ENCODE results near the gene KLHL9.

Gene KLHL9

DNA sequence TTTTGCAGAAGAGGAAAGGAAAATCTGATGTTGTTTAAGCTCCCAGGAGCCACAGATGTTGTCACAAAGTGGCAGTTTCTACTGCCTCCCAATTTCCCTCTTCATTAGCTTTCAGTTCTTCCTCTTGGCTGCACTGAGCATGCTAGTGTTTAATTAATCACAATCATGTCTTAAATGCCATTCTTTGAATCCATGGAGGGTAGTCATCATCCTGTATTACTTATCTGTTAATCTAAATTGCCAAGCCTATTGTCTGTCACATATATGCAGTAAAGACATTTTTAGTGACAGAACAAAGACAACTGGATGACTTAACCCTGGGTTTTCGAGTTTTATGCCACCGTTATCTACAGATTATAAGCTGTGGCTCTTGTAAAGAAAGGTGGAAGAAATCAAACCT is 14.7 kb downstream of the KLHL9 start:
- Histone ChIP-seq H3K4me3 (ENCODE audit: low read depth, low read length) (no peak overlapping the region), H3K36me3 (no peaks in the 10 kb centered on the region; the same call in 1 of the 2 replicates), H3K27me3 (peaks cover 11% of the 10 kb centered on the region), H3K4me1 (no peaks in the 10 kb centered on the region; the same call in 1 of the 2 replicates), H3K9me3 (no peaks in the 10 kb centered on the region)
- DNase-seq = no peak
- TF ChIP-seq, protein P1, sequence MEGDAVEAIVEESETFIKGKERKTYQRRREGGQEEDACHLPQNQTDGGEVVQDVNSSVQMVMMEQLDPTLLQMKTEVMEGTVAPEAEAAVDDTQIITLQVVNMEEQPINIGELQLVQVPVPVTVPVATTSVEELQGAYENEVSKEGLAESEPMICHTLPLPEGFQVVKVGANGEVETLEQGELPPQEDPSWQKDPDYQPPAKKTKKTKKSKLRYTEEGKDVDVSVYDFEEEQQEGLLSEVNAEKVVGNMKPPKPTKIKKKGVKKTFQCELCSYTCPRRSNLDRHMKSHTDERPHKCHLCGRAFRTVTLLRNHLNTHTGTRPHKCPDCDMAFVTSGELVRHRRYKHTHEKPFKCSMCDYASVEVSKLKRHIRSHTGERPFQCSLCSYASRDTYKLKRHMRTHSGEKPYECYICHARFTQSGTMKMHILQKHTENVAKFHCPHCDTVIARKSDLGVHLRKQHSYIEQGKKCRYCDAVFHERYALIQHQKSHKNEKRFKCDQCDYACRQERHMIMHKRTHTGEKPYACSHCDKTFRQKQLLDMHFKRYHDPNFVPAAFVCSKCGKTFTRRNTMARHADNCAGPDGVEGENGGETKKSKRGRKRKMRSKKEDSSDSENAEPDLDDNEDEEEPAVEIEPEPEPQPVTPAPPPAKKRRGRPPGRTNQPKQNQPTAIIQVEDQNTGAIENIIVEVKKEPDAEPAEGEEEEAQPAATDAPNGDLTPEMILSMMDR (IDR thresholded peaks at IDR 0.05; ENCODE audit: low read depth, low read length) = no peak

DNA sequence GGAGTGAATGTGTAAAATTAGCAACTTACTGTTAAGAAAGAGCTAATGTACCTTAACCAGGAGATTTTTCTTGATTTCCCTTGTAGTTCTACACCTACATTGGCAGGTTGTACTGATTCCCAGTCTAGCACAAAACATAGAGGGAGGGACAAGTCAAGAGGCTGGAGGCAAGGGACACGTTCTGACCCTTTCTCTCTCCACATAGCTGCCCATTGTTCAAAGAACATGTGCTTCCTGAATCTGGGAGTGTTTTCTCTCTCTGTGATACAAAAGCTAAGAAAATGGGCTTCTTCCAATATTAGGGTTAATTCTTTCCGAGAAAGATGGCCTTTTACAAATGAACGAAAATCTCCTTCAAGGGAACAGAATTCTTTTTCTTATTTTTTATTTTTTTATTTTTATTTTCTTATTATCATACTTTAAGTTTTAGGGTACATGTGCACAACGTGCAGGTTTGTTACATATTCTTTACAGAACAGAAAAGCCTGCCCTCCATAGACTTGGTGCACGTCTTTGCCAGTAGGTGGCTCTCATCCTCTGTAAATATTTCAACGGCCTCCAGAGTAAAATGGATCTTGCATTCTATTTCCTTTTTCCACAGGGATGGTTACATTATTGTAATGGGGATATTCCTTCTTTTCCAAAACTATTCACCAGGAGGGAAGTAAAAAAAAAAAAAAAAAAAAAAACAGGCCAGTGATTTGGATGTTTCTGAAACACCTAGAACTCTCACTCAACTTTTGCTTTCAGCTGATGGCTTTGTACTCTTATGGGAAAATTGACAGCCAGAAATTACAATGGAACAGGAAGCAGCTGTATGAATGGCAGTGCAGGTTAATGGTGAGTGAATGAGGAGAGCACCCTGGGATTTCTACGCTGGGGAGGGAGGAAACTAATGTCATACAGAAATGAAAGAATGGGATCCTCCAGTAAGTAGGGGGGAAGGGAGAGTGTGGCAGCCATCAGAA is 17.0 kb downstream of the KLHL9 start:
- peak; percentile 37 for DNase-seq
- Histone ChIP-seq H3K4me1 (no peaks in the 10 kb centered on the region; the same call in 1 of the 2 replicates), H3K4me3 (ENCODE audit: low read depth, low read length) (no peak overlapping the region), H3K9me3 (no peaks in the 10 kb centered on the region), H3K27me3 (peaks cover 15% of the 10 kb centered on the region), H3K36me3 (no peaks in the 10 kb centered on the region; the same call in 1 of the 2 replicates)
- TF ChIP-seq, protein P1 (IDR thresholded peaks at IDR 0.05; ENCODE audit: low read depth, low read length) = peak; percentile 75

DNA sequence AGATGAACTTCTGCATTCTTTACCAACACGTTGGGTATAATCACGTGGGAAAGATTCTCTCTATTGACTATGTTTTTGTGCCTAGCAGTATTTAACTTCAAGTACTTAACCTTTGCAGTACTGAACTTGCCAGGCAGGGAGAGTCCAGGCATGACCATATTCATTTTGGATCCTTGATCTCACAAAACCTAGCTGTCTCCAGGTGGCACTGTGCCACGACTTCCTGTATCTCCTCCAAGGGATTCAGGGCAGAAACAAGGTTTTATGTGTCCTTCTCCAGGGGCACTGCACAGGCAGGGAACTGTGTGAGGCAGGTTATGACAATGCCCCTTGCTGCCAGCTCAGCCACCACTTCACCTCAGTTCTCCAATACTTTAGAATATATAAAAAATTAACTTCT is 18.3 kb downstream of the KLHL9 start:
- Histone ChIP-seq H3K4me1 (no peaks in the 10 kb centered on the region), H3K27me3 (peaks cover 15% of the 10 kb centered on the region), H3K4me3 (ENCODE audit: low read depth, low read length) (no peak overlapping the region), H3K36me3 (no peaks in the 10 kb centered on the region), H3K9me3 (no peaks in the 10 kb centered on the region)
- no peak for DNase-seq
- TF ChIP-seq, protein P1 (IDR thresholded peaks at IDR 0.05; ENCODE audit: low read depth, low read length) = no peak

DNA sequence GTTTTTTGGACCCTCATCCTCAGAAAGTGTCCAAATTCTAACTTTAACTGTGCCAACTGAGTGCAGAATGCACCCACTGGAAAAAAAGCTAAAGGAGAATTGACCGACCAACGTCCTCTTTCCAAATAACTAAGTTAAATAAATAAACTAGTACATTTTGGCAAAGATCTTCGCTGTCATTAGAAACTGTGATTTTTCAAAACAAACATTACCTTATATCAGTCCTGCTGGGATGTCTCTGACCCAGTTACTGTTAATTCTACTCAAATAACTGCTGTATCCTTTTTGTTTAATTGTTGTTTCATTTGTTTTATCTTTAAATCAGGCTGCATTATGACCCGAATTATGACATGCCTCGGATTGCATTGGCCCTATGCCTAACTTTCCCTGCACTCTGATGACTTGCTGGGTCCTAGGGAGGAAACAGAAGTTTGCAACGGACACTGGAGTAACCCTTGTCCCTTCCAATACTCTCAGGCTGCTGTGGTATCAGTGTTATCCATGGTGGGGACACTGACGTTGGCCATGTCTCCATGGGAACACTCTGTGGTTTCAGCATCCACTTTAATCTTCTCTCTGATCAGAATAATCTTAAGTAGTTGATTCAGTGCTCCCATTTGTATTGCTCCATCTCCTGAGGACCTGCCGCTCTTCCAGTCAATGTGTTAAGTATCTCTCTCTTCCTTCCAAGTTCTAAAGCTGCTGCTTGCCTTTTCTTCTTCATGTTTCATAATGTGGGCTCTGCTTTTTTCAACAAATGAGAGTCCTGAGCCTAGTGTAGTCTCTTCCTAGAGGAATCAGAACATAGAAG is 19.0 kb downstream of the KLHL9 start:
- DNase-seq = no peak
- TF ChIP-seq, protein P1 (IDR thresholded peaks at IDR 0.05; ENCODE audit: low read depth, low read length) = no peak
- H3K27me3 ChIP-seq = peaks cover 15% of the 10 kb centered on the region
- no peaks in the 10 kb centered on the region for H3K9me3 ChIP-seq
- H3K36me3 ChIP-seq = no peaks in the 10 kb centered on the region
- no peaks in the 10 kb centered on the region for H3K4me1 ChIP-seq
- H3K4me3 ChIP-seq (ENCODE audit: low read depth, low read length) = no peak overlapping the region

DNA sequence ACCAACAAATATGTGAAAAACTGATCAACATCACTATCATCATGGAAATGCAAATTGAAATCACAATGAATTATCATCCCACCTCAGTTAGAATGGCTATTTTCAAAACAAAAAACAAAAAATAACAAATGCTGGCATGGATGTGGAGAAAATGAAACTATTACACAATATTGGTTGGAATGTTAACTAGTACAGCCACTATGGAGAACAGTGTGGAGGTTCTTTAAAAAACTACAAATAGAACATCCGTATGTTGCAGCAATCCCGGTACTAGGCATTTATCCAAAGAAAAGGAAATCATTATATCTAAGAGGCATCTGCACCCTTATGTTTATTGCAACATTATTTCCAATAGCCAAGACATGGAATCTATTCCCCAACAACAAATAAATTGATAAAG is 21.1 kb downstream of the KLHL9 start:
- no peaks in the 10 kb centered on the region for H3K4me1 ChIP-seq
- TF ChIP-seq, protein P1 (IDR thresholded peaks at IDR 0.05; ENCODE audit: low read depth, low read length) = no peak
- peaks cover 23% of the 10 kb centered on the region for H3K27me3 ChIP-seq
- DNase-seq = no peak
- no peaks in the 10 kb centered on the region for H3K36me3 ChIP-seq
- H3K9me3 ChIP-seq = no peaks in the 10 kb centered on the region
- no peak overlapping the region for H3K4me3 ChIP-seq (ENCODE audit: low read depth, low read length)
